Daoy (cell line): ENCODE measurements around the gene CCDC38. TPM values are rescaled to one million over a fixed set of nuclear protein-coding genes. Genes with fewer than 3 reads are reported as not detected.
"Not testable (repeated sequence)": the region's sequence is repeated elsewhere in the genome, so short reads cannot be mapped to it uniquely, and the experiment has no call there.

ENCODE experiments used
- DNase-seq: peaks from one replicate; pipeline ENCODE4 v3.0.0-alpha.2; 2015; ENCODE audit warnings: low read depth
- total RNA-seq: library from RNA; depleted of rRNA; stranded (reverse); fragments of >200 nt; shearing (Covaris generic); gene quantifications from 2 replicates; pipeline ENCODE4 v1.2.3, GENCODE V29; 2014

The CCDC38 gene
- total RNA-seq, 1 experiment from 2014 or later = 0.06 TPM

GRCh38 chr12:95882873-95883272 lies 59.5 kb downstream of the CCDC38 start:
- no peak for DNase-seq

- DNase-seq = peak; percentile 39
Observed at GRCh38 chr12:95882080-95882479, 60.3 kb downstream of the CCDC38 start.

GRCh38 chr12:95881331-95881955 lies 61.0 kb downstream of the CCDC38 start:
- peak; percentile 14 for DNase-seq

GRCh38 chr12:95880895-95881294 lies 61.5 kb downstream of the CCDC38 start:
- no peak for DNase-seq

GRCh38 chr12:95877622-95878021 lies 64.8 kb downstream of the CCDC38 start:
- DNase-seq = peak; percentile 53

GRCh38 chr12:95874452-95874851 lies 68.0 kb downstream of the CCDC38 start:
- DNase-seq = no peak

- no peak for DNase-seq
Observed at GRCh38 chr12:95870897-95871296, 71.5 kb downstream of the CCDC38 start.

- DNase-seq = no peak
Observed at GRCh38 chr12:95863337-95863736, 79.1 kb downstream of the CCDC38 start.

GRCh38 chr12:95862038-95862437 lies 80.4 kb downstream of the CCDC38 start:
- no peak for DNase-seq

- DNase-seq = no peak
Observed at GRCh38 chr12:95859947-95860850, 82.2 kb downstream of the CCDC38 start.

- DNase-seq = peak; percentile 56
Observed at GRCh38 chr12:95859344-95859816, 83.0 kb downstream of the CCDC38 start.

GRCh38 chr12:95858451-95859343 lies 83.7 kb downstream of the CCDC38 start, which contains the start of gene SNRPF:
Gene SNRPF (plus strand): TSS chr12:95858952. CDS start chr12:95859074, 122 bp downstream.
- DNase-seq = peak; percentile 99

GRCh38 chr12:95857799-95858198 lies 84.6 kb downstream of the CCDC38 start:
- DNase-seq = no peak

- DNase-seq = no peak
Observed at GRCh38 chr12:95857156-95857555, 85.3 kb downstream of the CCDC38 start.

GRCh38 chr12:95852133-95852532 lies 90.3 kb downstream of the CCDC38 start:
- no peak for DNase-seq

- no peak for DNase-seq
Observed at GRCh38 chr12:95851606-95852005, 90.8 kb downstream of the CCDC38 start.

- peak; percentile 20 for DNase-seq
Observed at GRCh38 chr12:95848575-95849388, 93.6 kb downstream of the CCDC38 start.

- not testable (repeated sequence) for DNase-seq
Observed at GRCh38 chr12:95842426-95842825, 100.0 kb downstream of the CCDC38 start.

- DNase-seq = peak; percentile 40
Observed at GRCh38 chr12:95838125-95838524, 104.3 kb downstream of the CCDC38 start.

- DNase-seq = no peak
Observed at GRCh38 chr12:95837240-95838038, 105.0 kb downstream of the CCDC38 start.
